CD14-positive monocyte (primary cell): Measurements from ENCODE around the gene TRAPPC13. TPM values are rescaled to one million over a fixed set of nuclear protein-coding genes. Genes with fewer than 3 reads are reported as not detected.

Source experiments
- DNase-seq, 3 donors: peaks; one replicate each; pipeline ENCODE4 v3.0.0-alpha.2; 2011 to 2022
- H2AFZ ChIP-seq: 2 replicates; pipeline ENCODE4 v1.6.0; 2012; ENCODE audit warnings: mild to moderate bottlenecking, low read depth, low read length, inconsistent platforms; ENCODE audit not compliant: insufficient read depth, poor library complexity, severe bottlenecking
- H3K27ac ChIP-seq, 2 donors: 1 replicate in 1 of 2; 2 replicates in 1 of 2; pipeline ENCODE4 v1.5.1; 2012 to 2013; ENCODE audit warnings: low read length in 2 of 2, control low read depth in 1 of 2, inconsistent platforms in 1 of 2, low read depth in 1 of 2, mild to moderate bottlenecking in 1 of 2
- H3K27me3 ChIP-seq, 2 donors: one replicate each; pipeline versions ENCODE4 v1.6.0 to v1.6.1; 2011 to 2013; ENCODE audit warnings: low read length in 2 of 2; ENCODE audit not compliant: control insufficient read depth in 2 of 2, insufficient read depth in 2 of 2
- H3K36me3 ChIP-seq, 2 donors: replicated peaks in 1 of 2; 1 replicate in 1 of 2; 2 replicates in 1 of 2; pipeline versions ENCODE4 v1.5.1 to v1.6.1; 2012 to 2013; ENCODE audit warnings: low read length in 2 of 2, control low read depth in 1 of 2, inconsistent platforms in 1 of 2, mild to moderate bottlenecking in 1 of 2; ENCODE audit not compliant: insufficient read depth in 2 of 2, control insufficient read depth in 1 of 2
- H3K4me1 ChIP-seq, 2 donors: 1 replicate in 1 of 2; 2 replicates in 1 of 2; pipeline versions ENCODE4 v1.5.1 to v1.6.1; 2012 to 2013; ENCODE audit warnings: low read length in 2 of 2, control low read depth in 1 of 2, inconsistent platforms in 1 of 2, mild to moderate bottlenecking in 1 of 2, moderate library complexity in 1 of 2; ENCODE audit not compliant: insufficient read depth in 2 of 2, control insufficient read depth in 1 of 2
- H3K4me2 ChIP-seq: replicated peaks from 2 replicates; pipeline ENCODE3; 2012; ENCODE audit warnings: low read length, moderate library complexity, mild to moderate bottlenecking; ENCODE audit not compliant: poor library complexity, severe bottlenecking; ENCODE audit errors: extremely low read depth
- H3K4me3 ChIP-seq, 3 experiments: fragments of 200-600 bp in 1 of 3; sonication (generic) in 1 of 3; replicated peaks in 1 of 3; 1 replicate in 2 of 3; 2 replicates in 1 of 3; pipeline ENCODE4 v1.5.1; 2011 to 2013; ENCODE audit warnings: low read length in 3 of 3, mild to moderate bottlenecking in 3 of 3, control low read depth in 2 of 3, low read depth in 2 of 3, inconsistent platforms in 1 of 3, moderate library complexity in 1 of 3
- H3K79me2 ChIP-seq: 2 replicates; pipeline ENCODE4 v1.6.0; 2012; ENCODE audit warnings: mild to moderate bottlenecking, control low read depth, inconsistent platforms, low read length, moderate library complexity; ENCODE audit not compliant: insufficient read depth
- H3K9ac ChIP-seq: 2 replicates; pipeline ENCODE4 v1.6.0; 2017; ENCODE audit warnings: low read length, mild to moderate bottlenecking; ENCODE audit not compliant: insufficient read depth, poor library complexity, severe bottlenecking
- H3K9me3 ChIP-seq, 2 donors: replicated peaks in 1 of 2; 1 replicate in 1 of 2; 2 replicates in 1 of 2; pipeline versions ENCODE4 v1.5.1 to v1.6.1; 2012 to 2013; ENCODE audit warnings: low read length in 2 of 2, control low read depth in 1 of 2; ENCODE audit not compliant: control insufficient read depth in 1 of 2, insufficient read depth in 1 of 2
- H4K20me1 ChIP-seq: 2 replicates; pipeline ENCODE4 v1.6.0; 2012; ENCODE audit warnings: mild to moderate bottlenecking, low read length, control low read depth, moderate library complexity; ENCODE audit not compliant: insufficient read depth
- H3K27ac Mint-ChIP-seq, 7 donors: one replicate each; pipeline ENCODE4 v1.8.0; 2020; ENCODE audit warnings: mild to moderate bottlenecking in 7 of 7, mixed read lengths in 7 of 7, moderate library complexity in 6 of 7, inconsistent platforms in 2 of 7
- H3K27me3 Mint-ChIP-seq, 3 donors: one replicate each; pipeline ENCODE4 v1.8.0; 2021 to 2022; ENCODE audit warnings: low read depth in 3 of 3, mild to moderate bottlenecking in 3 of 3, mixed read lengths in 3 of 3, moderate library complexity in 3 of 3, inconsistent platforms in 1 of 3
- H3K36me3 Mint-ChIP-seq, 2 donors: one replicate each; pipeline ENCODE4 v1.8.0; 2020; ENCODE audit warnings: mixed read lengths in 2 of 2, inconsistent platforms in 1 of 2, mild to moderate bottlenecking in 1 of 2
- H3K4me1 Mint-ChIP-seq: one replicate; pipeline ENCODE4 v1.8.0; 2020; ENCODE audit warnings: mild to moderate bottlenecking, mixed read lengths
- H3K4me3 Mint-ChIP-seq, 2 donors: one replicate each; pipeline ENCODE4 v1.8.0; 2020; ENCODE audit warnings: mild to moderate bottlenecking in 2 of 2, mixed read lengths in 2 of 2, moderate library complexity in 1 of 2
- H3K9me3 Mint-ChIP-seq, 7 donors: one replicate each; pipeline ENCODE4 v1.8.0; 2020 to 2022; ENCODE audit warnings: mixed read lengths in 7 of 7, mild to moderate bottlenecking in 6 of 7, moderate library complexity in 6 of 7, inconsistent platforms in 2 of 7
- WGBS: methylation state at CpG from one replicate; pipeline ENCODE4 v1.1.5; 2013; ENCODE audit warnings: missing lambda C conversion rate; ENCODE audit not compliant: insufficient coverage; 5-methylcytosine and 5-hydroxymethylcytosine counted together
- intact Hi-C, 2 donors: fragments of 100-400 bp; cut with micrococcal nuclease; formaldehyde crosslinking; loops; one replicate each; pipeline versions ENCODE4 v1.15.0 to v1.15.1; 2023
- polyA plus RNA-seq, 3 donors: library from polyadenylated mRNA; depleted of rRNA in 1 of 3; unstranded in 2 of 3; stranded (reverse) in 1 of 3; fragments of 300-500 nt in 2 of 3; fragments of >200 nt in 1 of 3; fragmentation: Illumina TruSeq in 2 of 3; gene quantifications; 1 replicate in 2 of 3; 2 replicates in 1 of 3; pipeline ENCODE4 v1.2.3, GENCODE V29; 2012 to 2021
- TF ChIP-seq, protein P1 (sequence below): fragments of 200-600 bp; IDR thresholded peaks from one replicate; pipeline ENCODE4 v1.8.0; 2022; ENCODE audit warnings: antibody characterized with exemption, mild to moderate bottlenecking

Gene TRAPPC13
- polyA plus RNA-seq, 3 donors: 12.0 to 17.3 (median 14.9) TPM

DNA sequence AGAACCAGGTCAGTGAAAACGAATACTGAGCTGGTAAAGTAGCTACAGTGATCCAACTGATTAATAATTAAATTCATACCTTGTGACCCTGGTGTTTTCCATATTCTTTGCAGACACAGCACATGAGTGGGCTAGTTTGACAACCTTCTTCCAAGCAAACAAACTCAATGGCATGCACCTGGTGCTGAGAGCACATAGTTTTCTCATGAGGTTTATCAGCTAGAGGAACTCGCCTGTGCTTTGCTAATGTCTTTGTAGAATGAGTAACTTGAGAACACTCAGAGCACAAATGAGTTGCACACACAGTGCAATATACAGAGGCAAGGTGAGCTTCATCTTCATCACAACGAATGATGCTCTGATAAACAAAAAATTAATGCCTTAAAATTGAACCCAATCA, 13.3 kb upstream of the TRAPPC13 start:
- Histone ChIP-seq H3K27me3 (no peaks in the 10 kb centered on the region), H3K9me3 (no peaks in the 10 kb centered on the region), H2AFZ (no peak overlapping the region), H3K4me2 (no peak overlapping the region), H3K4me3 (no peak overlapping the region), H4K20me1 (peaks cover 12% of the 10 kb centered on the region), H3K9ac (no peak overlapping the region), H3K79me2 (peaks cover 3% of the 10 kb centered on the region), H3K4me1 (no peaks in the 10 kb centered on the region), H3K36me3 (peaks cover 80 to 99% of the 10 kb centered on the region in 2 donors), H3K27ac (no peak overlapping the region)
- intact Hi-C loops: no loop called here
- Mint-ChIP-seq H3K27ac (no peak overlapping the region), H3K4me3 (no peak overlapping the region), H3K27me3 (no peaks in the 10 kb centered on the region), H3K36me3 (peaks cover 75 to 86% of the 10 kb centered on the region in 2 donors), H3K9me3 (no peaks in the 10 kb centered on the region), H3K4me1 (no peaks in the 10 kb centered on the region)
- TF ChIP-seq, protein P1, sequence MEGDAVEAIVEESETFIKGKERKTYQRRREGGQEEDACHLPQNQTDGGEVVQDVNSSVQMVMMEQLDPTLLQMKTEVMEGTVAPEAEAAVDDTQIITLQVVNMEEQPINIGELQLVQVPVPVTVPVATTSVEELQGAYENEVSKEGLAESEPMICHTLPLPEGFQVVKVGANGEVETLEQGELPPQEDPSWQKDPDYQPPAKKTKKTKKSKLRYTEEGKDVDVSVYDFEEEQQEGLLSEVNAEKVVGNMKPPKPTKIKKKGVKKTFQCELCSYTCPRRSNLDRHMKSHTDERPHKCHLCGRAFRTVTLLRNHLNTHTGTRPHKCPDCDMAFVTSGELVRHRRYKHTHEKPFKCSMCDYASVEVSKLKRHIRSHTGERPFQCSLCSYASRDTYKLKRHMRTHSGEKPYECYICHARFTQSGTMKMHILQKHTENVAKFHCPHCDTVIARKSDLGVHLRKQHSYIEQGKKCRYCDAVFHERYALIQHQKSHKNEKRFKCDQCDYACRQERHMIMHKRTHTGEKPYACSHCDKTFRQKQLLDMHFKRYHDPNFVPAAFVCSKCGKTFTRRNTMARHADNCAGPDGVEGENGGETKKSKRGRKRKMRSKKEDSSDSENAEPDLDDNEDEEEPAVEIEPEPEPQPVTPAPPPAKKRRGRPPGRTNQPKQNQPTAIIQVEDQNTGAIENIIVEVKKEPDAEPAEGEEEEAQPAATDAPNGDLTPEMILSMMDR: no peak
- no CpG with 5 or more reads among the region's 3 CpGs for WGBS
- no peak for DNase-seq

DNA sequence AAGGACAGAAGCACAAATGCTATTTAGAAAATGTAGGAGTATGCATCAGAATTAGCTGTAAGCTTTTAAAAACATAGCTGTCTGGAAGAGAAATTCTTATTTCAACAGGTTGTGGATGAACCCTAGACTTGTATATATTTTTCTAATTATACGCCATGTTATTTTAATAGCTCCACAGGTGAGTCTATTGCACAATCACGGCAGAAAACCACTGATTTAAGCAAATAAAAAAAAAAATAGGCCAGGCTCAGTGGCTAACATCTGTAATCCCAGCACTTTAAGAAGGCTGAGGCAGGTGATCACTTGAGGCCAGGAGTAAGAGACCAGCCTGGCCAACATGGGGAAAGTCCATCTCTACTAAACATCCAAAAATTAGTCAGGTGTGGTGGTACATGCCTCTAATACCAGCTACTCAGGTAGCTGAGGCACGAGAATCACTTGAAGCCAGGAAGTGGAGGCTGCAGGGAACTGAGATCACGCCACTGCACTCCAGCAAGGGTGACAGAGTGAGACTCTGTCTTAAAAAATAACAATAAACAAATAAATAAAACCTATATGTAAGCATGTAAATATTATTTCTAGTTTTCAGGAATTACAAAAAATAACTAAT, 12.4 kb upstream of the TRAPPC13 start:
- Mint-ChIP-seq H3K4me1 (no peaks in the 10 kb centered on the region), H3K27me3 (no peaks in the 10 kb centered on the region), H3K4me3 (no peak overlapping the region), H3K36me3 (peaks cover 71 to 82% of the 10 kb centered on the region in 2 donors), H3K9me3 (no peaks in the 10 kb centered on the region), H3K27ac (no peak overlapping the region)
- Histone ChIP-seq H3K4me1 (no peaks in the 10 kb centered on the region), H2AFZ (no peak overlapping the region), H3K27ac (no peak overlapping the region), H3K4me3 (no peak overlapping the region), H3K36me3 (peaks cover 79 to 99% of the 10 kb centered on the region in 2 donors), H3K4me2 (no peak overlapping the region), H3K9ac (no peak overlapping the region), H3K9me3 (no peaks in the 10 kb centered on the region), H3K79me2 (peaks cover 7% of the 10 kb centered on the region), H3K27me3 (no peaks in the 10 kb centered on the region), H4K20me1 (peaks cover 17% of the 10 kb centered on the region)
- DNase-seq: no peak
- intact Hi-C loops: no loop called here
- 100% methylated on average over 1 of the region's 4 CpGs for WGBS
- TF ChIP-seq, protein P1: no peak
